Measurements from ENCODE around the gene GTF2IRD2. TPM values are rescaled to one million over a fixed set of nuclear protein-coding genes. Genes with fewer than 3 reads are reported as not detected.

Gene GTF2IRD2
- total RNA-seq, result 1.6 and 3.3 TPM in 2 replicates

GRCh38 chr7:74850833-74851721 lies at the start of gene GTF2IRD2:
Gene GTF2IRD2, minus strand, starts transcription at chr7:74851605. Its CDS starts 15,227 bp downstream, at chr7:74836378.

GRCh38 chr7:74773760-74774750 lies 77.3 kb downstream of the GTF2IRD2 start, which contains the start of gene NCF1:
Gene NCF1, plus strand, starts transcription at chr7:74774011. Its CDS starts 21 bp downstream, at chr7:74774032.

Other genes starting within 250 kb of the GTF2IRD2 start
- gene GTF2I, start 193.9 kb downstream of the GTF2IRD2 start, total RNA-seq, result 56.7 and 73.6 TPM in 2 replicates
- 1.9 and 2.8 TPM in 2 replicates for gene NCF1, start 77.6 kb downstream of the GTF2IRD2 start, total RNA-seq
- 1.5 and 7.3 TPM in 2 replicates for gene CASTOR2, start 113.1 kb upstream of the GTF2IRD2 start, total RNA-seq
- 35.8 and 56.8 TPM in 2 replicates for gene RCC1L, start 222.2 kb upstream of the GTF2IRD2 start, total RNA-seq
- gene GTF2IRD2B, start 241.0 kb upstream of the GTF2IRD2 start, total RNA-seq, result 23.5 and 25.2 TPM in 2 replicates

Data from hair follicular keratinocyte (primary cell).